IMR-90 (cell line): ENCODE data around the gene NFIA. TPM values are rescaled to one million over a fixed set of nuclear protein-coding genes. Genes with fewer than 3 reads are reported as not detected.

ENCODE experiments used
- ATAC-seq: fragments of 200-7000 bp; cut with Tn5 transposase; 2 replicates; pipeline ENCODE4 v1.9.1; 2020; ENCODE audit warnings: low read depth, mild to moderate bottlenecking, moderate library complexity
- BruUV-seq: library from RNA; stranded (reverse); fragments of 400-500 nt; replicated peaks from 2 replicates; lab custom pipeline; 2021; lab: Mats Ljungman, UMichigan
- CTCF ChIA-PET: fragments of 300-600 bp; formaldehyde crosslinking; extraction: SDS; loops from one replicate; lab custom pipeline; 2021; ENCODE audit warnings: antibody characterized with exemption; lab: Yijun Ruan, JAX
- POLR2A ChIA-PET: fragments of 300-600 bp; sonication (Branson Sonifier 250); formaldehyde crosslinking; loops from one replicate; lab custom pipeline; 2022; ENCODE audit warnings: antibody characterized with exemption; ENCODE audit not compliant: unreplicated experiment; lab: Charles Lee
- DNase-seq: peaks from one replicate; pipeline ENCODE4 v3.0.0; 2013
- H2AFZ ChIP-seq: replicated peaks from 2 replicates; pipeline ENCODE3; 2013; ENCODE audit warnings: low read length, mild to moderate bottlenecking; ENCODE audit not compliant: poor library complexity
- H2AK5ac ChIP-seq: 2 replicates; pipeline ENCODE4 v1.6.1; 2013; ENCODE audit warnings: low read depth, low read length, inconsistent platforms
- H2AK9ac ChIP-seq: replicated peaks from 2 replicates; pipeline ENCODE3; 2013; ENCODE audit warnings: mild to moderate bottlenecking, low read depth, low read length, moderate library complexity; ENCODE audit not compliant: poor library complexity
- H2BK120ac ChIP-seq: 2 replicates; pipeline ENCODE4 v1.6.1; 2013; ENCODE audit warnings: low read depth, low read length, inconsistent platforms
- H2BK15ac ChIP-seq: 3 replicates; pipeline ENCODE4 v1.6.1; 2013; ENCODE audit warnings: low read depth, low read length, inconsistent platforms
- H2BK20ac ChIP-seq: 2 replicates; pipeline ENCODE4 v1.6.1; 2013; ENCODE audit warnings: low read depth, mild to moderate bottlenecking, inconsistent platforms, low read length, moderate library complexity
- H2BK5ac ChIP-seq: 2 replicates; pipeline ENCODE4 v1.6.1; 2013; ENCODE audit warnings: mild to moderate bottlenecking, low read depth, low read length, inconsistent platforms; ENCODE audit not compliant: poor library complexity, severe bottlenecking
- H3K14ac ChIP-seq: replicated peaks from 2 replicates; pipeline ENCODE4 v1.6.1; 2013; ENCODE audit warnings: low read depth, low read length, inconsistent platforms
- H3K18ac ChIP-seq: 2 replicates; pipeline ENCODE4 v1.6.1; 2013; ENCODE audit warnings: low read depth, low read length, control low read depth
- H3K23ac ChIP-seq: 2 replicates; pipeline ENCODE4 v1.6.1; 2013; ENCODE audit warnings: low read depth, low read length, inconsistent platforms
- H3K27ac ChIP-seq: 2 replicates; pipeline ENCODE4 v1.5.1; 2013; ENCODE audit warnings: mild to moderate bottlenecking, control low read depth, low read length; ENCODE audit not compliant: insufficient read depth
- H3K27me3 ChIP-seq: 2 replicates; pipeline ENCODE4 v1.6.1; 2013; ENCODE audit warnings: low read length; ENCODE audit not compliant: control insufficient read depth, insufficient read depth
- H3K36me3 ChIP-seq: 2 replicates; pipeline ENCODE4 v1.6.1; 2013; ENCODE audit warnings: low read length, mixed read lengths; ENCODE audit not compliant: control insufficient read depth, insufficient read depth
- H3K4ac ChIP-seq: 2 replicates; pipeline ENCODE4 v1.6.1; 2013; ENCODE audit warnings: low read depth, low read length, inconsistent platforms
- H3K4me1 ChIP-seq: 2 replicates; pipeline ENCODE4 v1.6.1; 2013; ENCODE audit warnings: low read length, mixed read lengths; ENCODE audit not compliant: control insufficient read depth, insufficient read depth
- H3K4me2 ChIP-seq: 2 replicates; pipeline ENCODE4 v1.6.1; 2013; ENCODE audit warnings: low read depth, mild to moderate bottlenecking, control low read depth, low read length, moderate library complexity
- H3K4me3 ChIP-seq: 2 replicates; pipeline ENCODE4 v1.5.1; 2013; ENCODE audit warnings: low read depth, mild to moderate bottlenecking, control low read depth, low read length, moderate library complexity; ENCODE audit not compliant: insufficient read depth
- H3K56ac ChIP-seq: 2 replicates; pipeline ENCODE4 v1.6.1; 2013; ENCODE audit warnings: low read length, inconsistent platforms; ENCODE audit not compliant: insufficient read depth; ENCODE audit errors: extremely low read depth
- H3K79me1 ChIP-seq, 2 experiments: 2 replicates each; pipeline ENCODE4 v1.6.1; 2013; ENCODE audit warnings: low read length in 2 of 2, inconsistent platforms in 1 of 2, low read depth in 1 of 2
- H3K9ac ChIP-seq: 2 replicates; pipeline ENCODE4 v1.6.1; 2013; ENCODE audit warnings: low read depth, low read length, control low read depth
- H3K9me1 ChIP-seq: 2 replicates; pipeline ENCODE4 v1.6.1; 2013; ENCODE audit warnings: low read length, inconsistent platforms; ENCODE audit not compliant: insufficient read depth
- H3K9me3 ChIP-seq: 2 replicates; pipeline ENCODE4 v1.6.1; 2013; ENCODE audit warnings: low read length; ENCODE audit not compliant: control insufficient read depth, insufficient read depth
- H4K20me1 ChIP-seq: 2 replicates; pipeline ENCODE4 v1.6.1; 2013; ENCODE audit warnings: low read length, inconsistent platforms; ENCODE audit not compliant: insufficient read depth
- H4K5ac ChIP-seq: 2 replicates; pipeline ENCODE4 v1.6.1; 2013; ENCODE audit warnings: mild to moderate bottlenecking, low read depth, low read length, control low read depth
- H4K8ac ChIP-seq, 2 experiments: 2 replicates each; pipeline ENCODE4 v1.6.1; 2013; ENCODE audit warnings: low read depth in 2 of 2, low read length in 2 of 2, control low read depth in 1 of 2, inconsistent platforms in 1 of 2
- H4K91ac ChIP-seq: 2 replicates; pipeline ENCODE4 v1.6.1; 2013; ENCODE audit warnings: low read depth, low read length, inconsistent platforms; ENCODE audit not compliant: insufficient read depth
- MAFK ChIP-seq: IDR thresholded peaks from 2 replicates; pipeline ENCODE4 v1.6.1; 2012; ENCODE audit warnings: low read depth, low read length, improper control_type of control experiment
- MXI1 ChIP-seq: IDR thresholded peaks from 2 replicates; pipeline ENCODE4 v1.6.1; 2012; ENCODE audit warnings: low read depth, mild to moderate bottlenecking, low read length, moderate library complexity, borderline replicate concordance
- POLR2A ChIP-seq: IDR thresholded peaks from 2 replicates; pipeline ENCODE4 v1.6.1; 2012; ENCODE audit warnings: mild to moderate bottlenecking, low read depth, low read length
- RAD21 ChIP-seq: IDR thresholded peaks from 2 replicates; pipeline ENCODE4 v1.6.1; 2012; ENCODE audit warnings: low read length, improper control_type of control experiment
- RCOR1 ChIP-seq: IDR thresholded peaks from 2 replicates; pipeline ENCODE4 v1.6.1; 2012; ENCODE audit warnings: mild to moderate bottlenecking, low read length, improper control_type of control experiment; ENCODE audit not compliant: insufficient replicate concordance
- WGBS, 2 experiments: methylation state at CpG; one replicate each; pipeline versions ENCODE4 v1.1.5 to v1.1.7; 2013; ENCODE audit warnings: missing lambda C conversion rate in 2 of 2; ENCODE audit not compliant: insufficient read length in 1 of 2; ENCODE audit errors: extremely low coverage in 2 of 2; 5-methylcytosine and 5-hydroxymethylcytosine counted together
- dilution Hi-C: fragments of 300-500 bp; cut with HindIII; formaldehyde crosslinking; loops from one replicate; pipeline ENCODE4 v1.14.3; 2018; ENCODE audit warnings: low sequenced_read_pairs; ENCODE audit not compliant: unreplicated experiment
- in situ Hi-C: fragments of 300-500 bp; cut with MboI; formaldehyde crosslinking; loops from 3 replicates; pipeline ENCODE4 v1.14.3; 2019; ENCODE audit warnings: low sequenced_read_pairs, inconsistent platforms, mixed read lengths
- intact Hi-C: fragments of 100-400 bp; cut with micrococcal nuclease; formaldehyde crosslinking; loops from 2 replicates; pipeline ENCODE4 v1.10.0; 2022
- polyA plus RNA-seq, 3 experiments: library from polyadenylated mRNA; depleted of rRNA; stranded (reverse); fragments of >200 nt; gene quantifications; 2 replicates each; pipeline ENCODE4 v1.2.3, GENCODE V29; 2012; ENCODE audit warnings: low replicate concordance in 1 of 3
- total RNA-seq: library from RNA; depleted of rRNA; stranded (reverse); fragments of >200 nt; gene quantifications from 2 replicates; pipeline ENCODE4 v1.2.3, GENCODE V29; 2012

The NFIA gene
- total and polyA plus RNA-seq, 2 of the 4 experiments (the other 2 are of a cell fraction), result 1.6 to 2.2 TPM

- Histone ChIP-seq H2AFZ (no peak overlapping the region), H3K4ac (no peak overlapping the region), H3K56ac (no peak overlapping the region), H3K36me3 (no peaks in the 10 kb centered on the region), H3K4me3 (no peak overlapping the region), H3K9me3 (no peaks in the 10 kb centered on the region), H4K5ac (no peak overlapping the region), H2AK5ac (no peak overlapping the region), H2AK9ac (no peak overlapping the region), H3K18ac (no peak overlapping the region), H4K8ac (no peak overlapping the region), H4K91ac (no peak overlapping the region), H2BK5ac (no peak overlapping the region), H2BK120ac (no peak overlapping the region), H3K27me3 (no peaks in the 10 kb centered on the region), H3K9me1 (no peaks in the 10 kb centered on the region), H3K27ac (no peak overlapping the region), H3K23ac (no peak overlapping the region), H3K79me1 (no peaks in the 10 kb centered on the region), H2BK15ac (no peak overlapping the region), H3K4me1 (peaks cover 10% of the 10 kb centered on the region), H3K4me2 (no peak overlapping the region), H2BK20ac (no peak overlapping the region), H4K20me1 (no peaks in the 10 kb centered on the region), H3K14ac (no peak overlapping the region), H3K9ac (no peak overlapping the region)
- no TSS peak for BruUV-seq
- CTCF ChIA-PET, result interaction anchor here (0.7 kb wide), 1 partner anchor 11 kb away, joined by 3 read pairs; no protein-coding TSS in a partner anchor
- TF ChIP-seq MXI1, result no peak
- TF ChIP-seq MAFK, result peak; percentile 67
- no peak for TF ChIP-seq POLR2A
- no peak for TF ChIP-seq RCOR1
- TF ChIP-seq RAD21, result no peak
- in situ Hi-C loops (no loop called here), dilution Hi-C loops (no loop called here), intact Hi-C loops (no loop called here)
- ATAC-seq (no peak), DNase-seq (no peak)
- WGBS, 2 experiments, result no CpG with 5 or more reads among the region's 2 CpGs
- POLR2A ChIA-PET, result no interaction called here
Observed at GRCh38 chr1:61165402-61165801, 83.0 kb downstream of the NFIA start.
